ENCODE measurements around the gene PCDHGA9.
"Not testable (repeated sequence)": the region's sequence is repeated elsewhere in the genome, so short reads cannot be mapped to it uniquely, and the experiment has no call there.

The PCDHGA9 gene

DNA sequence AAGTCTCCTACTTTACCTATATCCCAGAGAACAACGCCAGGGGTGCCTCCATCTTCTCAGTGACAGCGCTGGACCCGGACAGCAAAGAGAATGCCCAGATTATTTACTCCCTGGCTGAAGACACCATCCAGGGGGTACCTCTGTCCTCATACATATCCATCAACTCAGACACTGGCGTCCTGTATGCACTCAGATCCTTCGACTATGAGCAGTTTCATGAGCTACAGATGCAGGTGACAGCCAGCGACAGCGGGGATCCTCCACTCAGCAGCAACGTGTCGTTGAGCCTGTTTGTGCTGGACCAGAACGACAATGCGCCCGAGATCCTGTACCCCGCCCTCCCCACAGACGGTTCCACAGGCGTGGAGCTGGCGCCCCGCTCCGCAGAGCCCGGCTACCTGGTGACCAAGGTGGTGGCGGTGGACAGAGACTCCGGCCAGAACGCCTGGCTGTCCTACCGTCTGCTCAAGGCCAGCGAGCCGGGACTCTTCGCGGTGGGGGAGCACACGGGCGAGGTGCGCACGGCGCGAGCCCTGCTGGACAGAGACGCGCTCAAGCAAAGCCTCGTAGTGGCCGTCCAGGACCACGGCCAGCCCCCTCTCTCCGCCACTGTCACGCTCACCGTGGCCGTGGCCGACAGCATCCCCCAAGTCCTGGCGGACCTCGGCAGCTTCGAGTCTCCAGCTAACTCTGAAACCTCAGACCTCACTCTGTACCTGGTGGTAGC is 12.1 kb downstream of the PCDHGA9 start:
- DNase-seq: not testable (repeated sequence)

DNA sequence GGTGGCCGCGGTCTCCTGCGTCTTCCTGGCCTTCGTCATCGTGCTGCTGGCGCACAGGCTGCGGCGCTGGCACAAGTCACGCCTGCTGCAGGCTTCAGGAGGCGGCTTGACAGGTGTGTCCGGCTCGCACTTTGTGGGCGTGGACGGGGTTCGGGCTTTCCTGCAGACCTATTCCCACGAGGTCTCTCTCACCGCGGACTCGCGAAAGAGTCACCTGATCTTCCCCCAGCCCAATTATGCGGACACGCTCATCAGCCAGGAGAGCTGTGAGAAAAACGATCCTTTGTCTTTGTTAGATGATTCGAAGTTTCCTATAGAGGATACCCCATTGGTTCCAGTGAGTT is 12.7 kb downstream of the PCDHGA9 start:
- DNase-seq: not testable (repeated sequence)

DNA sequence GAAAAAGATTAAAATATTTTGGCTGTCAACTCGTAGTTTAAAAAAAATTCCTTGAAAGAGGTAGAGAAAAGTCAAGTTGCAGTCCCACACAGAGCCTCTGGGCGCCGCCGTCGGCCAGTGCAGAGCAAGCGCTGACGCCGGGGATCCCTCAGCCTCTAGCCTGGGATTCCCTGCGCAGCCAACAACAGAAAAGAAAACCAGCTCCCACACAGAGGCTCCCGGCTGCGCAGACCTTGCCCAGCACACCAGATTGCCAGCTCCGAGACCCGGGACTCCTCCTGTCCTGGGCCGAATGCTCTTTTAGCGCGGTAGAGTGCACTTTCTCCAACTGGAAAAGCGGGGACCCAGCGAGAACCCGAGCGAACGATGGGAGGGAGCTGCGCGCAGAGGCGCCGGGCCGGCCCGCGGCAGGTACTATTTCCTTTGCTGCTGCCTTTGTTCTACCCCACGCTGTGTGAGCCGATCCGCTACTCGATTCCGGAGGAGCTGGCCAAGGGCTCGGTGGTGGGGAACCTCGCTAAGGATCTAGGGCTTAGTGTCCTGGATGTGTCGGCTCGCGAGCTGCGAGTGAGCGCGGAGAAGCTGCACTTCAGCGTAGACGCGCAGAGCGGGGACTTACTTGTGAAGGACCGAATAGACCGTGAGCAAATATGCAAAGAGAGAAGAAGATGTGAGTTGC is 15.1 kb downstream of the PCDHGA9 start, which contains the start of gene PCDHGB7:
TSS of gene PCDHGB7 (plus strand) at position 184 of the 679 bp plus-strand sequence. CDS start at position 367, 183 bp downstream.
- peak; percentile 76 for DNase-seq

DNA sequence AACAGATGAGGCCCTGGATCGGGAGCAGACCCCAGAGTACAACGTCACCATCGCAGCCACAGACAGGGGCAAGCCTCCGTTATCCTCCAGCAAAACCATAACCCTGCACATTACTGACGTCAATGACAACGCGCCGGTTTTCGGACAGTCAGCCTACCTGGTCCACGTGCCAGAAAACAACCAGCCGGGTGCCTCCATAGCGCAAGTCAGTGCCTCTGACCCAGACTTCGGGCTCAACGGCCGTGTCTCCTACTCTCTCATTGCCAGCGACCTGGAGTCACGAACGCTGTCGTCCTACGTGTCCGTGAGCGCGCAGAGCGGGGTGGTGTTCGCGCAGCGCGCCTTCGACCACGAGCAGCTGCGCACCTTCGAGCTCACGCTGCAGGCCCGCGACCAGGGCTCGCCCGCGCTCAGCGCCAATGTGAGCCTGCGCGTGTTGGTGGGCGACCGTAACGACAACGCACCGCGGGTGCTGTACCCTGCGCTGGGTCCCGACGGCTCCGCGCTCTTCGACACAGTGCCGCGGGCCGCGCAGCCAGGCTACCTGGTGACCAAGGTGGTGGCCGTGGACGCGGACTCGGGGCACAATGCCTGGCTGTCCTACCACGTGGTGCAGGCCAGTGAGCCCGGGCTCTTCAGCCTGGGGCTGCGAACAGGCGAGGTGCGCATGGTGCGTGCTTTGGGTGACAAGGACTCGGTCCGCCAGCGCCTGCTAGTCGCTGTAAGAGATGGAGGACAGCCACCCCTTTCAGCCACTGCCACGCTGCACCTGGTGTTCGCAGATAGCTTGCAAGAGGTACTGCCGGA is 16.7 kb downstream of the PCDHGA9 start:
- no peak for DNase-seq

DNA sequence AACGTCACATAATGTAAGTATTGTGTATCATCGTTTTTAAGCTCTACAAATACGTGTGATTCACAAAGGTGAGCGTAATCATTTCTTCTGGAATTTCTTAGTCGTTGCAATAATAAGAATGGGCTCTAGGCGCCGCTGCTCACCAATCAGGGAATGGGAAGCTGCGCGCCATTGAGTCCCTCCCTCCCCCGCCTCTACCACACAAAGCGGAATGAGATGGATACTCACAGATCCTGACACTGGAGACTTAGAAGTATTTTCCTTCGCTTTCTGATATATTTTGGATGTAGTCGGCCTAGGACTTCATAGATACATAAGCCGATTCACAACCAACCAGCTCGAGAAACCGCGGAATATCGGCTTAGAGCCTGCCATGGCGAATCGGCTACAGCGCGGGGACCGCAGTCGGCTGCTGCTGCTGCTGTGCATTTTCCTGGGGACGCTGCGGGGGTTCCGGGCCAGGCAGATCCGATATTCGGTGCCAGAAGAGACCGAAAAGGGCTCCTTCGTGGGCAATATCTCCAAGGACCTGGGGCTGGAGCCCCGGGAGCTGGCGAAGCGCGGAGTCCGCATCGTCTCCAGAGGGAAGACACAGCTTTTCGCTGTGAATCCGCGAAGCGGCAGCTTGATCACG is 18.4 kb downstream of the PCDHGA9 start, which contains the start of gene PCDHGA11:
TSS of gene PCDHGA11 (plus strand) at position 197 of the 634 bp plus-strand sequence. CDS start at position 374, 177 bp downstream.
- peak; percentile 77 for DNase-seq

DNA sequence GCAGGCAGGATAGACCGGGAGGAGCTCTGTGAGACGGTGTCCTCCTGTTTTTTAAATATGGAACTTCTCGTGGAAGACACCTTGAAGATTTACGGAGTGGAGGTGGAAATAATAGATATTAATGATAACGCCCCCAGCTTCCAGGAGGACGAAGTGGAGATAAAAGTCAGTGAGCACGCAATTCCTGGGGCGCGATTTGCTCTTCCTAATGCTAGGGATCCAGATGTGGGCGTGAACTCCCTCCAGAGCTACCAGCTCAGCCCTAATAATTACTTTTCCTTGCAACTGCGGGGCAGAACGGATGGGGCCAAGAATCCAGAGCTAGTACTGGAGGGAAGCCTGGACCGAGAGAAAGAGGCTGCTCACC is 18.9 kb downstream of the PCDHGA9 start:
- DNase-seq: no peak

DNA sequence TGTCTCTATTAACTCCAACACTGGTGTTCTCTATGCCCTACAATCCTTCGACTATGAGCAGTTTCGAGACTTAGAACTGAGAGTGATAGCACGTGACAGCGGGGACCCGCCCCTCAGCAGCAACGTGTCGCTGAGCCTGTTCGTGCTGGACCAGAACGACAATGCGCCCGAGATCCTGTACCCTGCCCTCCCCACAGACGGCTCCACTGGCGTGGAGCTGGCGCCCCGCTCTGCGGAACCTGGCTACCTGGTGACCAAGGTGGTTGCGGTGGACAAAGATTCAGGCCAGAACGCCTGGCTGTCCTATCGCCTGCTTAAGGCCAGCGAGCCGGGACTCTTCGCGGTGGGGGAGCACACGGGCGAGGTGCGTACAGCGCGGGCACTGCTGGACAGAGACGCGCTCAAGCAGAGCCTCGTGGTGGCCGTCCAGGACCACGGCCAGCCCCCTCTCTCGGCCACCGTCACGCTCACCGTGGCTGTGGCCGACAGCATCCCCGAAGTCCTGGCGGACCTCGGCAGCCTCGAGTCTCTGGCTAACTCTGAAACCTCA is 20.2 kb downstream of the PCDHGA9 start:
- no peak for DNase-seq

DNA sequence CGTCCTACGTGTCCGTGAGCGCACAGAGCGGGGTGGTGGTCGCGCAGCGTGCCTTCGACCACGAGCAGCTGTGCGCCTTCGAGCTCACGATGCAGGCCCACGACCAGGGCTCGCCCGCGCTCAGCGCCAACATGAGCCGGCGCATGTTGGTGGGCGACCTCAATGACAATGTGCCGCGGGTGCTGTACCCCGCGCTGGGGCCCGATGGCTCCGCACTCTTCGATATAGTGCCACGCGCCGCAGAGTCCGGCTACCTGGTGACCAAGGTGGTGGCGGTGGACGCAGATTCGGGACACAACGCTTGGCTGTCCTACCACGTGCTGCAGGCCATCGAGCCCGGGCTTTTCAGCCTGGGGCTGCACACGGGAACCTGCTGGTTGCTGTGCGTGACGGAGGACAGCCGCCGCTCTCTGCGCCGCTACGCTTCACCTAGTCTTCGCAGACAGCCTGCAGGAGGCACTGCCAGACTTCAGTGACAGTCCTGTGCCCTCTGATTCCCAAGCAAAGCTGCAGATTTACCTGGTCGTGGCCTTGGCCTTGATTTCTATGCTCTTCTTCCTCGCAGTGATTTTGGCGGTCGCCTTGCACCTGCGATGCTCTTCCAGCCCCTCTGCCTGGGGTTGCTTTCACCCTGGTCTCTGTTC is 25.3 kb downstream of the PCDHGA9 start:
- no peak for DNase-seq

DNA sequence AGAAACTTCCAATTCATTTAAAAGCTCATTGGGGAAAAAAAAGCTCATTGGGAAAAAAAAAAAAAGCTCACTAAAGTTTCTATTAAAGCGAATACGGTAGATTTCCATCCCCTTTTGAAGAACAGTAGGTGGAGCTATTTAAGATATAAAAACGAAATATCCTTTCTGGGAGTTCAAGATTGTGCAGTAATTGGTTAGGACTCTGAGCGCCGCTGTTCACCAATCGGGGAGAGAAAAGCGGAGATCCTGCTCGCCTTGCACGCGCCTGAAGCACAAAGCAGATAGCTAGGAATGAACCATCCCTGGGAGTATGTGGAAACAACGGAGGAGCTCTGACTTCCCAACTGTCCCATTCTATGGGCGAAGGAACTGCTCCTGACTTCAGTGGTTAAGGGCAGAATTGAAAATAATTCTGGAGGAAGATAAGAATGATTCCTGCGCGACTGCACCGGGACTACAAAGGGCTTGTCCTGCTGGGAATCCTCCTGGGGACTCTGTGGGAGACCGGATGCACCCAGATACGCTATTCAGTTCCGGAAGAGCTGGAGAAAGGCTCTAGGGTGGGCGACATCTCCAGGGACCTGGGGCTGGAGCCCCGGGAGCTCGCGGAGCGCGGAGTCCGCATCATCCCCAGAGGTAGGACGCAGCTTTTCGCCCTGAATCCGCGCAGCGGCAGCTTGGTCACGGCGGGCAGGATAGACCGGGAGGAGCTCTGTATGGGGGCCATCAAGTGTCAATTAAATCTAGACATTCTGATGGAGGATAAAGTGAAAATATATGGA is 27.9 kb downstream of the PCDHGA9 start, which contains the start of gene PCDHGA12:
TSS of gene PCDHGA12 (plus strand) at position 176 of the 782 bp plus-strand sequence. CDS start at position 429, 253 bp downstream.
- DNase-seq: peak; percentile 42

DNA sequence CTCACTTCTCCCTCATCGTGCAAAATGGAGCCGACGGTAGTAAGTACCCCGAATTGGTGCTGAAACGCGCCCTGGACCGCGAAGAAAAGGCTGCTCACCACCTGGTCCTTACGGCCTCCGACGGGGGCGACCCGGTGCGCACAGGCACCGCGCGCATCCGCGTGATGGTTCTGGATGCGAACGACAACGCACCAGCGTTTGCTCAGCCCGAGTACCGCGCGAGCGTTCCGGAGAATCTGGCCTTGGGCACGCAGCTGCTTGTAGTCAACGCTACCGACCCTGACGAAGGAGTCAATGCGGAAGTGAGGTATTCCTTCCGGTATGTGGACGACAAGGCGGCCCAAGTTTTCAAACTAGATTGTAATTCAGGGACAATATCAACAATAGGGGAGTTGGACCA is 28.7 kb downstream of the PCDHGA9 start:
- DNase-seq: no peak

DNA sequence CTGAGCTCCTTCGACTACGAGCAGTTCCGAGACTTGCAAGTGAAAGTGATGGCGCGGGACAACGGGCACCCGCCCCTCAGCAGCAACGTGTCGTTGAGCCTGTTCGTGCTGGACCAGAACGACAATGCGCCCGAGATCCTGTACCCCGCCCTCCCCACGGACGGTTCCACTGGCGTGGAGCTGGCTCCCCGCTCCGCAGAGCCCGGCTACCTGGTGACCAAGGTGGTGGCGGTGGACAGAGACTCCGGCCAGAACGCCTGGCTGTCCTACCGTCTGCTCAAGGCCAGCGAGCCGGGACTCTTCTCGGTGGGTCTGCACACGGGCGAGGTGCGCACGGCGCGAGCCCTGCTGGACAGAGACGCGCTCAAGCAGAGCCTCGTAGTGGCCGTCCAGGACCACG is 29.7 kb downstream of the PCDHGA9 start:
- DNase-seq: not testable (repeated sequence)

DNA sequence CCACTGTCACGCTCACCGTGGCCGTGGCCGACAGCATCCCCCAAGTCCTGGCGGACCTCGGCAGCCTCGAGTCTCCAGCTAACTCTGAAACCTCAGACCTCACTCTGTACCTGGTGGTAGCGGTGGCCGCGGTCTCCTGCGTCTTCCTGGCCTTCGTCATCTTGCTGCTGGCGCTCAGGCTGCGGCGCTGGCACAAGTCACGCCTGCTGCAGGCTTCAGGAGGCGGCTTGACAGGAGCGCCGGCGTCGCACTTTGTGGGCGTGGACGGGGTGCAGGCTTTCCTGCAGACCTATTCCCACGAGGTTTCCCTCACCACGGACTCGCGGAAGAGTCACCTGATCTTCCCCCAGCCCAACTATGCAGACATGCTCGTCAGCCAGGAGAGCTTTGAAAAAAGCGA is 30.1 kb downstream of the PCDHGA9 start:
- DNase-seq: not testable (repeated sequence)

DNA sequence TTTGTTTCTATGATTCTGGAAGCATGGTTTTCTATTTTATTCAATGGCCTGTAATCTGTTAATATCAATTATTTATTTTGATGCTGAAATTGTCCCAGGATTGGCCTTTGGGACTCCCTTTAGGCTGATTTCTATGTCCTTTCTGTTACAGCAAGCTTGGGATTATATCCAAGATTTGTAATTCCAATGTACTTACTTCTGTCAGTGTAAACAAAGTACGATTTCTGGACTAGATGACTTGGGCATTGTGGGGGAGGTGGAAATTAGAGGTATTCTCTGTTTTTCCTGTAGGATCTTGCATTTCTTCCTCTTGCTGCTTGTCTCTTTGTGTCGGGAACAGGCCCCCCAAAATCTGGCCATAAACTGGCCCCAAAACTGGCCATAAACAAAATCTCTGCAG is 31.4 kb downstream of the PCDHGA9 start:
- no peak for DNase-seq

DNA sequence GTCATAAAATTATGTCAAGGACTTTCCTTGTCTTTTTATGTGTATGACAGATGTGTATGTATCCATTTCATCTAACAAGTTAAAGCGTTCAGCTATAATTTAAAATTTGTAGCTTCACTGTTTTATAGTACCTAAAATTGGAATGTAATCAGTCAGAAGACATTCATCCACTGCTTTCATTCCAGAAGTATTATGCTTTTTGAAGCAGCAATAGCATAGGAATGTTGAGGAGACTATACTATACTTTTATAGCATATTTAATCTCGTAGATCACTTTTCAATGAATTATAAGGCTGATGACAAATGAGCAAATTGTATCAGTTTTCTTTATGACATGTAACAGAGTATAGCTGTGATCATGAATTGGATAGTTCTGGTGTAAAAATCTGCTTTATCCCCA is 34.6 kb downstream of the PCDHGA9 start:
- no peak for DNase-seq

DNA sequence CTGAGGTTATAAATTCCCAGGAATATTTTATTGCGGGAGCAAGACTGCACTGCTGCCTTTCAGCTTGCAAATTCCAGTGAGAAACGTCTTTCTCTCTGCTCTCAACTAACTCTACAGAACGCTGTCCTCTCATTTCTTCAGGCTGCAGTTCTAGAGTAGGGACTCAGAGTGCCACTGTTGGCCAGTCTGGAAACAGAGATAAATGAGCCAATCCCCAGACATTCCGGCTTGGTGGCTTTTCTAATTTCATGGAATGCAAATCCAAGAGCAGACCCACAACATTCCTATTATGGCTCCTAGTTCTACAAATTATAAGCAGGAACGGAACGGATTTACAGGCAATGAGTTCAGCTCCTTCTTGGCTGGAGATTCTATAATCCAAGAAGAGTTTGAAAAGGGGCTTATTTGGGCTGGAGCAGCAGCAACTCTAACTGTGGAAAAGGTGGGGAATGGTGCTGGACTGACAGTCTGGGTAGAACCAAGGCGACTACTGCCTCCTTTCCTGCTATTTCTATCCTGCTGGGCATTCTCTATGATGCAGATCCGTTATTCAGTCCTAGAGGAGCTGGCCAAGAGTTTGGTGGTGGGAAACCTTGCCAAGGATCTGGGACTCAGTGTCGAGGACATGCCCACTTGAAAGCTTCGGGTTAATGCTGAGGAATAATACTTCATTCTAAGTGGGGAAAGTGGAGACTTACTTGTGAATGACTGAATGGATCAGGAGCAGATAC is 37.0 kb downstream of the PCDHGA9 start:
- DNase-seq: no peak

DNA sequence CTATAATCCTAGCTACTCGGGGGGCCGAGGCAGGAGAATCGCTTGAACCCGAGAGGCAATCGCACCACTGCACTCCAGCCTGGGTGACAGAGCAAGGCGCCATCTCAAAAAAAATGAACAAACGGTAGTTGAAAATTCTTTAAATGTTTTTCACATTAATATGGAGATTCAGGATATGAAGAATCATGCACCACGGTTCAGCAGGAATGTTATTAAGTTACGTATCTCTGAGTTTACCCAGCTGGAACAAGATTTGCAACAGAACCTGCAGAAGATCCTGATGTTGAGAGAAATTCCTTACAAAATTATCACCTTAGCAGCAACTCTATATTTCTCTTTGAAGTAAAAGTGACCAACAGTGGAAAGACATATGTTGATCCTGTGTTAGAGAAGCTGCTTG is 37.8 kb downstream of the PCDHGA9 start:
- no peak for DNase-seq

DNA sequence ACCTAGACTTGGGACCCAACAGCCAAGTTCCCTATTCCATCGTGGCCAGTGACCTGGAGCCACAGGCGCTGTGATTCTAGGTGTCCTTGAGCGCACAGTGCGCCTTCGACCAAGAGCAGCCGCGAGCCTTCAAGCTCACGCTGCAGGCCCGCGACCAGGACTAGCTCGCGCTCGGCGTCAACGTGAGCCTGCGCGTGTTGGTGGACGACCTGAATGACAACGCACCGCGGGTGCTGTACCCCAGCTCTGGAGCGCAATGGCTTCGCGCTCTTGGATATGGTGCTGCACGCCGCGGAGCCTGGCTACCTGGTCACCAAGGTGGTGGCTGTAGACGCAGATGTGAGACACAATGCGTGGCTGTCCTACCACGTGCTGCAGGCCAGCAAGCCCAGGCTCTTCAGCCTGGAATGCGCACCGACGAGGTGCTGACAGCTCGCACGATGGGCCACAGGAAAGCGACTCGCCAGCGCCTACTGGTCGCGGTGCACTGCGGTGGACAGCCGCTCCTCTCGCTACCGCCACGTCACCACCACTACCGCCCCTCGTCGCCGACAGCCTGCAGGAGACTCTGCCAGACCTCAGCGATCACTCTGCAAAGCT is 39.1 kb downstream of the PCDHGA9 start:
- DNase-seq: no peak

All from stimulated activated CD8-positive, alpha-beta memory T cell treated with anti-CD3 and anti-CD28 coated beads, Interleukin-4, amount 100 ng/mL, for 48 hours (primary cell).